Keratinocyte (primary cell): ENCODE data around the gene STK32B.

Source experiments
- EZH2 ChIP-seq: IDR thresholded peaks from one replicate; pipeline ENCODE4 v1.6.1; 2012; ENCODE audit warnings: inconsistent platforms, mild to moderate bottlenecking, low read length, moderate library complexity
- TF ChIP-seq, protein P1 (sequence below), 3 experiments: IDR thresholded peaks in 1 of 3; conservative IDR thresholded peaks in 1 of 3; optimal IDR thresholded peaks in 1 of 3; 2 replicates in 2 of 3; 3 replicates in 1 of 3; pipeline versions ENCODE3 to v1.5.1; 2011; ENCODE audit warnings: low read length in 3 of 3, mild to moderate bottlenecking in 3 of 3, moderate library complexity in 2 of 3, control low read depth in 1 of 3, inconsistent platforms in 1 of 3; ENCODE audit not compliant: insufficient read depth in 2 of 3; ENCODE audit errors: extremely low read depth in 1 of 3

DNA sequence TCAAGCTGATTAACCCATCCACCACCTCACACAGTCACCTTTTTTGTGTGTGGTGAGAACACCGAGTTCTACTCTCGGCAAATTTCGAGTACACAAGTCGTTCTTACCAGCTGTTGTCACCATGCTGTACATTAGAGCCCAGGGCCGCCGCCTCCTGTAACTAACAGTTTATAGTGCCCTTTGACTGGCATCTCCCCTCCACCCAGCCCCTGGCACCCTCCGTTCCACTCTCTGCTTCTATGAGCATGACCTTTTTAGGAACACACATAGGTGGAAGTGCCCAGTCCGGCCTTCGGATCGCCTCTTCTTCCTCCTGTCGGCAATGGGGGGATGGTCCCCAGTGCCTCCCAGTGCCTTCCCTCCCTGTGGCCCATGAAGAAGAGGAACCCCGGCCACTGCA, 141.4 kb downstream of the STK32B start:
- TF ChIP-seq, protein P1, sequence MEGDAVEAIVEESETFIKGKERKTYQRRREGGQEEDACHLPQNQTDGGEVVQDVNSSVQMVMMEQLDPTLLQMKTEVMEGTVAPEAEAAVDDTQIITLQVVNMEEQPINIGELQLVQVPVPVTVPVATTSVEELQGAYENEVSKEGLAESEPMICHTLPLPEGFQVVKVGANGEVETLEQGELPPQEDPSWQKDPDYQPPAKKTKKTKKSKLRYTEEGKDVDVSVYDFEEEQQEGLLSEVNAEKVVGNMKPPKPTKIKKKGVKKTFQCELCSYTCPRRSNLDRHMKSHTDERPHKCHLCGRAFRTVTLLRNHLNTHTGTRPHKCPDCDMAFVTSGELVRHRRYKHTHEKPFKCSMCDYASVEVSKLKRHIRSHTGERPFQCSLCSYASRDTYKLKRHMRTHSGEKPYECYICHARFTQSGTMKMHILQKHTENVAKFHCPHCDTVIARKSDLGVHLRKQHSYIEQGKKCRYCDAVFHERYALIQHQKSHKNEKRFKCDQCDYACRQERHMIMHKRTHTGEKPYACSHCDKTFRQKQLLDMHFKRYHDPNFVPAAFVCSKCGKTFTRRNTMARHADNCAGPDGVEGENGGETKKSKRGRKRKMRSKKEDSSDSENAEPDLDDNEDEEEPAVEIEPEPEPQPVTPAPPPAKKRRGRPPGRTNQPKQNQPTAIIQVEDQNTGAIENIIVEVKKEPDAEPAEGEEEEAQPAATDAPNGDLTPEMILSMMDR (optimal IDR thresholded peaks at IDR 0.05 in 1 of 3, IDR thresholded peaks at IDR 0.05 in 1 of 3, conservative IDR thresholded peaks at IDR 0.05 in 1 of 3; ENCODE audit: extremely low read depth in 1 of 3, insufficient read depth in 2 of 3, low read length in 3 of 3), result no peak
- no peak for TF ChIP-seq EZH2
